Occipital lobe (tissue), 2 donors: ENCODE results near the gene ASB13. TPM values are rescaled to one million over a fixed set of nuclear protein-coding genes. Genes with fewer than 3 reads are reported as not detected.

Source experiments
- DNase-seq: peaks from one replicate; lab custom pipeline; 2025; lab: John Stamatoyannopoulos, UW
- total RNA-seq: library from RNA; depleted of rRNA; stranded (reverse); fragments of >200 nt; gene quantifications from one replicate; pipeline ENCODE4 v1.2.3, GENCODE V29; 2014

ASB13 gene
- total RNA-seq, 1 donor from 2014 or later = 14.2 TPM

DNA sequence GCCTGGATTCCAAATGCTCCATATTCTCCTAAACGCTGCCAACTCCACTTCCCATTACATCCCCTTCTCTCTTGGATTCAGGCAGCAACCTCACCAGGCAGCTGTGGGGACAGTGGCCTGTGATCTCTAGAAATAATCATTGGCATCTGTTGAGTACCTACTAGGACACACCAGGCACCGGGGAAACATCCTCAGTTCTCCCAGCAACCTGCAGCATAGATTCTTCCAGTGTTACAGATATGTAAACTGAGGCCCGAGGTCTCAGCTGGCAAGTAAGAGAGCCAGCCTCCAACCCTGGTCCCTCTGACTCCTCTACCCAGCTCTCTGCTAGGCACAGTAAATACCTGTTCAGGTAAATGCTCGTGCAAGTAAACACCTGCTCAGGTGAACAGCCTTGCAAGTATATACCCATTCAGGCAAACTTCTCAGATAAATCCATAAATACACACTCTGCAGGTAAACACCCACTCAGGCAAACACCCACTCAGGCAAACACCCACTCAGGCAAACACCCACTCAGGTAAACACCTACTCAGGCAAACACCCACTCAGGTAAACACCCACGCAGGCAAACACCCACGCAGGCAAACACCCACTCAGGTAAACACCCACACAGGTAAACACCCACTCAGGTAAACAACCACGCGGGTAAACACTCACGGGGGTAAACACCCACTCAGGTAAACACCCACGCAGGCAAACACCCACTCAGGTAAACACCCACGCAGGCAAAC, 18.7 kb downstream of the ASB13 start:
- DNase-seq = no peak

- no peak for DNase-seq
Observed at GRCh38 chr10:5645944-5646617, 20.3 kb downstream of the ASB13 start.

GRCh38 chr10:5645375-5645774, 21.0 kb downstream of the ASB13 start:
- DNase-seq = no peak

- DNase-seq = no peak
Observed at GRCh38 chr10:5644930-5645329, 21.5 kb downstream of the ASB13 start.

- no peak for DNase-seq
Observed at GRCh38 chr10:5643346-5644067, 22.9 kb downstream of the ASB13 start.

- DNase-seq = no peak
Observed at GRCh38 chr10:5641501-5641900, 24.9 kb downstream of the ASB13 start.

DNA sequence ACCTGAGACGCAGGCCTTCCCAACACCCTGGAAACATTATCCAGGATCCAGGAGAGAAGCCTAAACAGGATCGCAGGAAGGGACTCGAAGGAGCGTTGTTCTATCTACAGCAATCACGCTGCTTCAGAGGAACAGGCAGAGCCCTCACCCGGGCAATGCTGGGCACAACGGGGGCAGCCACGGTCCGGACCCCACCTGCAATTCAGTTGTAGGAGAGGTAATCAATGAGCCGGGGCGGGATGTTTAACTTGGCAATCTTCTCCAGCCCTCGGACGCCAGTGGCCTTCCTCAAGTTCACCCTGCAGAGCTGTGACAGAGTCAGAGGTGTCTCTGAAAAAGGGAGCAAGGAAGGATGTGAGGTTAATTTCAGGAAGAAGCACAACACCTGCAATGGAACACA, 25.9 kb downstream of the ASB13 start:
- DNase-seq = no peak

GRCh38 chr10:5640036-5640435, 26.4 kb downstream of the ASB13 start:
- DNase-seq = no peak

DNA sequence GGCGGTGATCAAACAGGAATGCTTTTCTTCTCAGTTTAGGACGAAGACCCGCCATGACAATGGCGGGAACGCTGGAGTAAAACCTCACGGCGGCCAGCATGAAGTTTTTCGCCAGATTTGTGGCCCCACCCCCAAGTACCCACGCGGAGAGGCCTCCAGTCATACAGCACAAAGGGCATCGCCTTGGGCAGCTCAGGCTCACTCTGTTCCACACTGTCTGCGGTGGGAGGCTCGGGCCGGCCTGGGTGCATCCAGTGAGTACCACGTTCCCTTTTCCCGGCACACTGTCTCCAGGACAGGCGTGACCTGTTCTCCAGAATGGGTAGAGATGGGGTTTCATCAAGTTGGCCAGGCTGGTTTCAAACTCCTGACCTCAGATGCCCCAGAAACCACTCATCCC, 27.3 kb downstream of the ASB13 start:
- DNase-seq = no peak

DNA sequence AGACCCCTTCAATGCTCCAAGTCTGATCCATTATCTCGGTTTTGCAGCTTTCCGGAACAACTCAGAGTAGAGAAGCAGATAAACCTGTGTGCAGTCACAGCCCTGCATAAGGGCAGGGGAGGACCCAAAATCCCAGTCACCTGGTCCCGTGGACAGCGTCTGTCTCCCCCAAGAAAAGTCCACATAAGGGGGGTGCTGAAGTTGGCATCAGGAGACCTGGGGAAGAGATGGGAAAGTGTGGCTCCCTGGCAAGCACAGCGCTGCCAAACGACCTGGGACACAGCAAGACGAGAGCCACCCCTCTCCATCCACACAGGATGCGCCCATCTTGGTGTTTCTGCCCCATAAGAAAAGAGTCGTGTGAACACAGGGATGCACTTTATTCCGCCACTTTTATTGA, 27.9 kb downstream of the ASB13 start:
- DNase-seq = no peak

- no peak for DNase-seq
Observed at GRCh38 chr10:5634918-5635317, 31.5 kb downstream of the ASB13 start.

- no peak for DNase-seq
Observed at GRCh38 chr10:5633166-5633749, 33.1 kb downstream of the ASB13 start.

- no peak for DNase-seq
Observed at GRCh38 chr10:5632446-5632845, 33.9 kb downstream of the ASB13 start.

DNA sequence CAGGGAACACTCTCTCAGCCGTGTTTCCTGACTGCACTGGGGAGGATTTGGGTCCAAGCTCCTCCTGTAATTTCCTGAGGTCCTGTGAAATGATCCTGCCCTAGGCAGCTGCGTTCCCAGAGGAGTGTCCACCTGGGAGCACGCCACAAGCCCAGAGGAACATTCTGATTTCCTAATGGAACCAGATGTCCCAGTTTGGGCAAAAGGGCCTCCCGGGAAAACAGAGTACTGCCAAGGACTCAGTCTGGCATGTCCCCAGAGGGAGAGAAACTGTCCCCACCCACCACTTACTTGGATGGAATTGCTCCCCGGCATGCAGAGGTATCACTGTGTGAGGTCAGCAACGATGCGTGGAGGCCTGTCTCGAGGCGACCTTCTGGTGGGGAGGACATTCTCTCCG, 34.5 kb downstream of the ASB13 start:
- DNase-seq = no peak

- DNase-seq = no peak
Observed at GRCh38 chr10:5630112-5630436, 36.3 kb downstream of the ASB13 start.

DNA sequence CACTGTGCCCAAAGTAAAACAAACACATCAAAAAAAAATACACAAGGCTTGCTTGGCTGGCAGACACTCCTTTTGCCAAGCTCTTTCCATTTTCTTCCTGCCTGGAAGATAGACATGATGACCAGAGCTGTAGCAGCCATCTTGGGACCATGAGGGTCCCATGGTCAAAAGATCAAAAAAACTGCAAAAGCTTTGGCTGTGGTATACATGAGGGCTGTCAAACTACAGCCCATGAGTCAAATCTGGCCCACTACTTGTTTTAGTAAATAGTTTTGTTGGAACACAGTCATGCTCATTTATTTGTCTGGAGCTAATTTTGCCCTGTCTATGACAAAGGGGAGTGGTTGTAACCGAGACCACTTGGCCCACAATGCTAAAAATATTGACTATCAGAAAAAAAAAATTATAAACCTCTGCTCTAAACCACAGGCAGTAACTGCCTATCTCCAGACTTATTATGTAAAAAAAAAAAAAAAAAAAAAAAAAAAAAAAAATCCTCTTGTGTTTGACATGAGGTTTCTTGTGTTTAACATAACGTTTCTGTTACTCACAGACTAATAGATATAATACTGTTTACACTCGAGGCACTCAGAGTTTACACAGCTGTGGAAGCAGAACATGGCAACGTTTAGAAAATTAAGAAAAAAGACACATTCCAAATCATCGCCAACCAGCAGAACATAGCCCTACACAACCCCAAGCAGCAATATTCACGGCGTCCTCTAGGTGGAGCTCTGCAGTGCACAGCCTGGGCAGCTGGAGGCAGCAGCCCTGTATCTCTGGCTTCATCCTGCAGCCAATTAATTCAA, 36.9 kb downstream of the ASB13 start:
- peak; percentile 36 for DNase-seq

DNA sequence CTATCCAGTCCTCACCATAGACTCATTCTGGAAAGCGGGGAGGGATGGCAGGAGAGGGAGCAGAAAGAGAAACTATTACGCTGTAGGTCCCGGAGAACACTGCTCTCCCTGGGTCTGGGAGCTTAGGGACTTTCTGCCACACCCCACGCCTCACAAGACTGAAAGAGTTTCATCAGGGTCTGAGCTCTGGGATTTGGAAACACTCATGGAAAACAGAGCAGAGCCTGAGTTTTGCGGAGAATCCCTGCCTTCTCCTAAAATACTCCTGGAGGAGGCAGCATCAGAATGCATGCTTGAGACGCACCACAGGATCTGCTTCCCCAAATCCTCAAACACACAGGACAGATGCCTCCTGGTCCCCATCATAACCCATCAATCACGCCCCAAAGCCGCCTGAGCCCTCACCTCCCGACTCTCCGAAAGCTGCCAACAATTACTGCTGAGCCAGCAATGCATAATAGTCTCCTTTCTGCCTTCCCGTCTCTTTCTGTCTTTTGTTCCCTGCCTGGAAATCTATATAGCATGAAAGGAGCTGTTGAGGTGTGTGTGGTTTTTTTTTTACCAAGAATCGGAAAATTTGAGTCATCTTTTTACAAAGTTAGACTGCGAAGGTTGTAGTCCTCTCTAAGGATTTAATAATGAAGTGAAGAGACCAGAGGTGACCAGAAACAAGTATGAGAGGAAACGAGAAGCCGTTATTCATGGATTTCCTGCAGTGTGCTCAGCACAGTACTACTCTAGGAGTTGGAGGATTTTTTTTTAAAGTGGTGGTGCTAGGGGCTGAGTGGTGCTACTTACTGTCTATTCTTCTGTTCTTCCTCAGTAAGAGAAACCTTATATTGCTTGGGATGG, 37.7 kb downstream of the ASB13 start:
- DNase-seq = no peak

- DNase-seq = no peak
Observed at GRCh38 chr10:5627486-5628044, 38.8 kb downstream of the ASB13 start.

DNA sequence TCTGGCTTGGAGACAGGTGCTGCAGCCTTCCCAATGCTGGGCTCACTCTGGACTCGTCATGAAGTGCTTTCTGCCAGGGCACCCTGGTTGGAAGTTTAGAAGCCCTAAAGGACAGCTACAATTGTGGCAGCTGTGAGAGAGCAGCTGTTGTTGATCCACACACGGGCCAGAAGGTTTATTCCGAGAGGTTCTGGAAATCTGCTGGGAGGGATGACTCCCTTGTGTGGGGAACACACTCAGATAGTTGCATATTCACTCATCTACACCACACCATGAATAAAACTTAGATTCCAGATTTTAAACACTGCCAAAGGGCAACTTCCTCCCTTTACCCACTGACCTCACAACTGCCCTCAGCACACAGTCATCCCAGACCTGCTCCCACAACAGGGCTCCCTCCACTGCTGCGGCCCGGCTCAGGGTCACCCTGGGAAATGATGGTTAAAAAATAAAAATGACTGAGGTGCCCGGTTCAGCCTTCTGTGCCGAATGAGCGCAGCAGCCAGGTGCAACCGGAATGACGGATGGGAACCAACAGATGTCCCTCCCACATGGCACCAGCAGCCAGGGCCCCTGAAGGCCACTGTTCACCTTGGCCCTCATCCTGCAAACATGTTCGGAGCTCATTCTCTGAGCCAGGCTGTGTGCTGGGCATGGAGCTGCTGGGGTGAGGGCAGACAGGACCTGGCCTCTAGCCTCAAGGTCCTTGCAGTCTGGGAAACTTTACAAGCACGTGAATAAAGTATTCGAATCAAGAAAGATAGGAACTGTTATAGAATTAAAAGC, 40.2 kb downstream of the ASB13 start:
- DNase-seq = no peak
